OCI-LY3 (cell line): ENCODE measurements around the gene NDUFB7.
"Not testable (repeated sequence)": the region's sequence is repeated elsewhere in the genome, so short reads cannot be mapped to it uniquely, and the experiment has no call there.

Source experiments
- CTCF ChIP-seq: fragments of 200-600, 300-600 bp; sonication (generic); IDR thresholded peaks from 2 replicates; pipeline ENCODE4 v1.5.1; 2014; ENCODE audit warnings: antibody characterized with exemption, low read length, low read depth
- EZH2phosphoT487 ChIP-seq: fragments of 200-600 bp; shearing (Covaris generic); IDR thresholded peaks from 2 replicates; pipeline ENCODE4 v1.6.1; 2018; ENCODE audit warnings: antibody characterized with exemption, mixed run types, low read depth

DNA sequence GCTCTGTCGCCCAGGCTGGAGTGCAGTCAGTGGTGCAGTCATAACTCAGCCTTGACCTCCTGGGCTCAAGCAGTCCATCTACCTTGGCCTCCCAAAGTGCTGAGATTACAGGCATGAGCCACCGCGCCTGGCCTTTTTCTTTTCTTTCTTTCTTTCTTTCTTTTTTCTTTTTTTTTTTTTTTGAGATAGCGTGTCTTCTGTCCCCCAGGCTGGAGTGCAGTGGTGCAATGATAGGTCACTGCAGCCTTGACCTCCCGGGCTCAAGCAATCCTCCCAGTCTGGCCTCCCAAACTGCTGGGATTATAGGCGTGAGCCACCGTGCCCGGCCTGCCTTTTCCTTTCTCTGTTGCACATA, 19.9 kb downstream of the NDUFB7 start:
- TF ChIP-seq CTCF, EZH2phosphoT487: not testable (repeated sequence)
